Astrocyte of the spinal cord (primary cell): ENCODE data around the gene ACSM6.

ENCODE experiments used
- DNase-seq: peaks from one replicate; pipeline ENCODE4 v3.0.0; 2011; ENCODE audit warnings: low read depth, low spot score
- H3K4me3 ChIP-seq: 2 replicates; pipeline ENCODE4 v1.5.1; 2011; ENCODE audit warnings: low read depth, mild to moderate bottlenecking, low read length, moderate library complexity
- CTCF ChIP-seq: IDR thresholded peaks from 2 replicates; pipeline ENCODE4 v1.5.1; 2012; ENCODE audit warnings: low read depth, mild to moderate bottlenecking, low read length, inconsistent platforms
- in situ Hi-C: cut with HindIII; loops from 2 replicates; pipeline ENCODE4 v1.10.0; 2017; ENCODE audit warnings: low sequenced_read_pairs

ACSM6 gene

DNA sequence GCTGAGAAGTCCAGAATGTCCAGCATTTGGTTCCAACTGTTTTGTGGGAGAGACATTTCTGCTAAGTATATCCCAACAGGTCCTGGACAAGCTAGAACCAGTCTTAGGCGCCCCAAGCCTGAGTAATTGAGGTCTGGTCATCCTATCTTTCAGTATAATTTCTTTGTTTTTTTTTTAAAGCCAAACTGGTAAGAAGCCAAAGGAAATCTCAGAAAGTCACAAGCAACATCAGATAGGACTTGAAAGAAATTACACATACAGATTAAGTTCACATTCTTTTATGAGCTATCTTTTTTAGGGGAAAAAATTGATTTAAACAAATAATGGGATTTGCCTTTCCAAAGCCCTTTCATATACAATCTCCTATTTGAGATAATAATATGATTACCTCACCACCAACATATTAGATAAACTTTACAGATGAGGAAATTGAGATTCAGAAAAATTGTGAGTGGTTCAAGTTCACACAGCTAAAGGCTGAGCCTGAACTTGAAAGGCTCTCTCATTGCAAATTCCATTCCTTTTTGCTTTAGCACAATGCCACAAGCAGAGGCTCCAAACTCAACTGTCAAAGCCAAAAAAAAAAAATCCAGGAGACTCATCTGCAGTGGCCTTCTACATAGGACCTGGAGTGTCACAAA, 81.8 kb downstream of the ACSM6 start:
- no peak for TF ChIP-seq CTCF
- no peak overlapping the region for H3K4me3 ChIP-seq
- in situ Hi-C loops, result no loop called here
- peak; percentile 68 for DNase-seq

DNA sequence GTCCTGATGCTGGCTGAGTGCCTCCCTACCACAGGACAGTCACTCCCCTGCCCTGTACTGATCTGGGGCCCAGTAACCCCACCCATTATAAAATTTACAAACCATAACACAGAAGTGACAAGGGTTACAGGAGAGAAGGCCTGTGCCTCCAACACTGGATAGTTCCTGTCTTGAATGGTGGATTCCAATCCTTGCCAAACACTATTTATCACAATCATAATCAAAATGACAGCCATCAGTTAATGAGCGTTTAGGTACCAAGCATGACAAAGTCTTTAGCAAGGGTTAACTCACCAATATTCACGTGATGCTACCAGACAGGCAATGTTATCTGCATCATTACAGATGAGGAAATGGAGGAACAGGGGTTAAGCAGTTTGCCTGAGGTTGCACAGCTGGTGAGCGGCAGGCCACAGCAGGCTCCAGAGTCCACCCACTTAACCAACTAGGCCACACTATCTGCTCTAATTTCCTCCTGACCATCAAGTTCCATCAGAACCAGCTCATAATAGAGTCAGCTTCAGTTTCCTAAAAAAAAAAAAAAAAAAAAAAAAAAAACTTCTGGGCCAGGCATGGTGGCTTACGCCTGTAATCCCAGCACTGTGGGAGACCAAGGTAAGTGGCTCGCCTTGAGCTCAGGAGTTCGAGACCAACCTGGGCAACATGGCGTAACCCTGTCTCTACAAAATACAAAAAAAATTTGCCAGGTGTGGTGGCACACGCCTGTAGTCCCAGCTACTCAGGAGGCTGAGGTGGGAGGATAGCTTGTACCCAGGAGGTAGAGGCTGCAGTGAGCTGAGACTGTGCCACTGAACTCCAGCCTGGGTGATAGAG, 82.5 kb downstream of the ACSM6 start:
- in situ Hi-C loops, result no loop called here
- TF ChIP-seq CTCF, result no peak
- DNase-seq, result no peak
- H3K4me3 ChIP-seq, result no peak overlapping the region

GRCh38 chr10:95277201-95277570, 83.1 kb downstream of the ACSM6 start:
- H3K4me3 ChIP-seq, result no peak overlapping the region
- in situ Hi-C loops, result no loop called here
- no peak for TF ChIP-seq CTCF
- no peak for DNase-seq

DNA sequence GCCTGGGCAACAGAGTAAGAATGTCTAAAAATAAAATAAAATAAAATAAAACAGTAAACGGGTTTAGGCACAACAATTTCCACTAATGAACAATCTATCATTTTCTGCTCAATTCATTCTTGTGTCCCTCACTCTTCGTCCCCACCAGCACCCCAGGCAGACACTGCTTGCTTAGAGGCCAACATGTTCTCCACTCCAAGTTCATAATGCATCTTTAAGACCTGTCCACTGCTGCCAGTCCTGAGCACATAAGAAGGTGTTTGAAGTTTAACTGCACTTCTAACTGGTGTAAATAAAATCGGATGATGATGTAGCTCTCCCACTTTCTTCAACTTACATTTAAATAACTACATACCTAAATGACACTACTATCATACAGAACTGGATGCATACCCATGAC, 83.6 kb downstream of the ACSM6 start:
- TF ChIP-seq CTCF, result no peak
- DNase-seq, result no peak
- in situ Hi-C loops, result no loop called here

More for the DNA sequence above, 83.6 kb downstream of the ACSM6 start:
- no peak overlapping the region for H3K4me3 ChIP-seq
